ENCODE measurements around the gene CNTD1.
A peak's percentile ranks its signal among the peaks of the same experiment; 100 is the strongest.

Gene CNTD1

GRCh38 chr17:42773290-42774035 lies 25.2 kb upstream of the CNTD1 start, which contains the start of gene VPS25:
VPS25 (plus strand) TSS chr17:42773449; CDS start chr17:42773476, 27 bp downstream.
- peak within 1 kb of the TSS; percentile 79 for H2AFZ ChIP-seq (ENCODE audit: insufficient read depth, low read length, poor library complexity)
- peaks cover 12 to 19% of the 10 kb centered on the region in 2 experiments for H3K36me3 ChIP-seq (ENCODE audit: control insufficient read depth in 1 of 2, insufficient read depth in 2 of 2, low read length in 2 of 2)
- H3K9me3 ChIP-seq (ENCODE audit: insufficient read depth, low read depth, low read length), result no peaks in the 10 kb centered on the region
- no peak within 1 kb of the TSS for H2BK12ac ChIP-seq (ENCODE audit: low read length)
- peak within 1 kb of the TSS; percentile 78 for H3K14ac ChIP-seq (ENCODE audit: low read length)
- H4K8ac ChIP-seq (ENCODE audit: low read depth, low read length), result peak within 1 kb of the TSS; percentile 97
- H3K23ac ChIP-seq (ENCODE audit: low read length), result no peak within 1 kb of the TSS
- peak within 1 kb of the TSS; percentile 92 for H3K4me3 ChIP-seq (ENCODE audit: low read depth, low read length)
- H3K4me2 ChIP-seq (ENCODE audit: low read length), result peak within 1 kb of the TSS; percentile 69
- peak within 1 kb of the TSS; percentile 36 for H3K27ac ChIP-seq (ENCODE audit: low read depth, low read length)
- peak within 1 kb of the TSS; percentile 91 for H3K18ac ChIP-seq (ENCODE audit: low read length)
- peak within 1 kb of the TSS; percentile 28 for H2BK120ac ChIP-seq (ENCODE audit: insufficient read depth, low read length, poor library complexity)
- no CpG with 5 or more reads among the region's 39 CpGs for WGBS (ENCODE audit: extremely low coverage, insufficient coverage, insufficient read length)
- H3K9ac ChIP-seq (ENCODE audit: low read length), result peak within 1 kb of the TSS; percentile 95
- no peaks in the 10 kb centered on the region for H3K27me3 ChIP-seq (ENCODE audit: insufficient read depth, low read length)
- H3K4ac ChIP-seq (ENCODE audit: low read depth, low read length), result peak within 1 kb of the TSS; percentile 50
- peaks cover 0 to 2% of the 10 kb centered on the region in 2 experiments for H3K4me1 ChIP-seq (ENCODE audit: control insufficient read depth in 1 of 2, insufficient read depth in 2 of 2, low read length in 2 of 2)
- H3K79me2 ChIP-seq (ENCODE audit: control insufficient read depth, insufficient read depth, low read length, poor library complexity), result no peaks in the 10 kb centered on the region
- H3K79me1 ChIP-seq (ENCODE audit: low read length), result peaks cover 6% of the 10 kb centered on the region
- peak within 1 kb of the TSS; percentile 33 for H2AK5ac ChIP-seq (ENCODE audit: low read length)
- peak within 1 kb of the TSS; percentile 78 for H4K12ac ChIP-seq (ENCODE audit: low read depth, low read length)
- peak; percentile 75 to 89 for DNase-seq
- peak within 1 kb of the TSS; percentile 80 for H4K91ac ChIP-seq (ENCODE audit: low read depth, low read length)
- peak within 1 kb of the TSS; percentile 55 for H2BK5ac ChIP-seq (ENCODE audit: low read depth, low read length, poor library complexity)

- Histone ChIP-seq H2BK5ac (ENCODE audit: low read depth, low read length, poor library complexity) (no peak overlapping the region), H3K9ac (ENCODE audit: low read length) (peak overlapping the region; percentile 95), H3K9me3 (ENCODE audit: insufficient read depth, low read depth, low read length) (no peaks in the 10 kb centered on the region), H2BK12ac (ENCODE audit: low read length) (no peak overlapping the region), H2BK120ac (ENCODE audit: insufficient read depth, low read length, poor library complexity) (no peak overlapping the region), H4K12ac (ENCODE audit: low read depth, low read length) (peak overlapping the region; percentile 78), H3K27me3 (ENCODE audit: insufficient read depth, low read length) (no peaks in the 10 kb centered on the region), H3K4ac (ENCODE audit: low read depth, low read length) (no peak overlapping the region), H2AK5ac (ENCODE audit: low read length) (no peak overlapping the region), H3K4me3 (ENCODE audit: low read depth, low read length) (no peak overlapping the region), H2AFZ (ENCODE audit: insufficient read depth, low read length, poor library complexity) (peak overlapping the region; percentile 55), H3K36me3 (ENCODE audit: control insufficient read depth in 1 of 2, insufficient read depth in 2 of 2, low read length in 2 of 2) (peaks cover 20 to 27% of the 10 kb centered on the region in 2 experiments), H3K4me2 (ENCODE audit: low read length) (peak overlapping the region; percentile 69), H3K27ac (ENCODE audit: low read depth, low read length) (peak overlapping the region; percentile 36), H4K91ac (ENCODE audit: low read depth, low read length) (peak overlapping the region; percentile 80), H3K4me1 (ENCODE audit: control insufficient read depth in 1 of 2, insufficient read depth in 2 of 2, low read length in 2 of 2) (peaks cover 0 to 2% of the 10 kb centered on the region in 2 experiments), H3K14ac (ENCODE audit: low read length) (no peak overlapping the region), H4K8ac (ENCODE audit: low read depth, low read length) (peak overlapping the region; percentile 97), H3K79me2 (ENCODE audit: control insufficient read depth, insufficient read depth, low read length, poor library complexity) (no peaks in the 10 kb centered on the region), H3K79me1 (ENCODE audit: low read length) (peaks cover 6% of the 10 kb centered on the region), H3K18ac (ENCODE audit: low read length) (no peak overlapping the region), H3K23ac (ENCODE audit: low read length) (no peak overlapping the region)
- peak in 1 of 2 donors; percentile 11 for DNase-seq
- no CpG with 5 or more reads among the region's 3 CpGs for WGBS (ENCODE audit: extremely low coverage, insufficient coverage, insufficient read length)
These were observed 24.5 kb upstream of the CNTD1 start for GRCh38 chr17:42774066-42774745.

- no peak overlapping the region for H3K4ac ChIP-seq (ENCODE audit: low read depth, low read length)
- no peak overlapping the region for H4K91ac ChIP-seq (ENCODE audit: low read depth, low read length)
- no peak overlapping the region for H3K27ac ChIP-seq (ENCODE audit: low read depth, low read length)
- no peak overlapping the region for H4K12ac ChIP-seq (ENCODE audit: low read depth, low read length)
- H3K9ac ChIP-seq (ENCODE audit: low read length), result no peak overlapping the region
- H3K4me3 ChIP-seq (ENCODE audit: low read depth, low read length), result no peak overlapping the region
- H3K27me3 ChIP-seq (ENCODE audit: insufficient read depth, low read length), result no peaks in the 10 kb centered on the region
- H3K79me2 ChIP-seq (ENCODE audit: control insufficient read depth, insufficient read depth, low read length, poor library complexity), result peaks cover 2% of the 10 kb centered on the region
- H3K23ac ChIP-seq (ENCODE audit: low read length), result no peak overlapping the region
- no peak overlapping the region for H2BK120ac ChIP-seq (ENCODE audit: insufficient read depth, low read length, poor library complexity)
- no peak overlapping the region for H2BK5ac ChIP-seq (ENCODE audit: low read depth, low read length, poor library complexity)
- no peak overlapping the region for H2AK5ac ChIP-seq (ENCODE audit: low read length)
- WGBS (ENCODE audit: extremely low coverage, insufficient coverage, insufficient read length), result no CpG with 5 or more reads among the region's 3 CpGs
- no peak overlapping the region for H3K18ac ChIP-seq (ENCODE audit: low read length)
- H2AFZ ChIP-seq (ENCODE audit: insufficient read depth, low read length, poor library complexity), result no peak overlapping the region
- DNase-seq, result no peak
- no peak overlapping the region for H3K14ac ChIP-seq (ENCODE audit: low read length)
- peaks cover 6% of the 10 kb centered on the region for H3K79me1 ChIP-seq (ENCODE audit: low read length)
- H3K4me2 ChIP-seq (ENCODE audit: low read length), result no peak overlapping the region
- H4K8ac ChIP-seq (ENCODE audit: low read depth, low read length), result no peak overlapping the region
- no peak overlapping the region for H2BK12ac ChIP-seq (ENCODE audit: low read length)
- H3K4me1 ChIP-seq (ENCODE audit: control insufficient read depth in 1 of 2, insufficient read depth in 2 of 2, low read length in 2 of 2), result peaks cover 6 to 8% of the 10 kb centered on the region in 2 experiments
- H3K9me3 ChIP-seq (ENCODE audit: insufficient read depth, low read depth, low read length), result no peaks in the 10 kb centered on the region
- H3K36me3 ChIP-seq (ENCODE audit: control insufficient read depth in 1 of 2, insufficient read depth in 2 of 2, low read length in 2 of 2), result peaks cover 22 to 29% of the 10 kb centered on the region in 2 experiments
These were observed 23.0 kb upstream of the CNTD1 start for GRCh38 chr17:42775534-42776098.

GRCh38 chr17:42778570-42778969 lies 20.1 kb upstream of the CNTD1 start:
- Histone ChIP-seq H3K14ac (ENCODE audit: low read length) (no peak overlapping the region), H3K4me1 (ENCODE audit: control insufficient read depth in 1 of 2, insufficient read depth in 2 of 2, low read length in 2 of 2) (peaks cover 21 to 24% of the 10 kb centered on the region in 2 experiments), H3K79me2 (ENCODE audit: control insufficient read depth, insufficient read depth, low read length, poor library complexity) (peaks cover 4% of the 10 kb centered on the region), H3K79me1 (ENCODE audit: low read length) (peaks cover 3% of the 10 kb centered on the region), H2BK12ac (ENCODE audit: low read length) (no peak overlapping the region), H3K4me3 (ENCODE audit: low read depth, low read length) (no peak overlapping the region), H3K4me2 (ENCODE audit: low read length) (no peak overlapping the region), H3K23ac (ENCODE audit: low read length) (no peak overlapping the region), H2AK5ac (ENCODE audit: low read length) (no peak overlapping the region), H2AFZ (ENCODE audit: insufficient read depth, low read length, poor library complexity) (no peak overlapping the region), H3K27ac (ENCODE audit: low read depth, low read length) (no peak overlapping the region), H3K36me3 (ENCODE audit: control insufficient read depth in 1 of 2, insufficient read depth in 2 of 2, low read length in 2 of 2) (peaks cover 22 to 29% of the 10 kb centered on the region in 2 experiments), H3K9ac (ENCODE audit: low read length) (no peak overlapping the region), H4K12ac (ENCODE audit: low read depth, low read length) (no peak overlapping the region), H4K8ac (ENCODE audit: low read depth, low read length) (no peak overlapping the region), H3K4ac (ENCODE audit: low read depth, low read length) (no peak overlapping the region), H2BK120ac (ENCODE audit: insufficient read depth, low read length, poor library complexity) (no peak overlapping the region), H3K27me3 (ENCODE audit: insufficient read depth, low read length) (peaks cover 9% of the 10 kb centered on the region), H3K9me3 (ENCODE audit: insufficient read depth, low read depth, low read length) (no peaks in the 10 kb centered on the region), H3K18ac (ENCODE audit: low read length) (no peak overlapping the region), H4K91ac (ENCODE audit: low read depth, low read length) (no peak overlapping the region), H2BK5ac (ENCODE audit: low read depth, low read length, poor library complexity) (no peak overlapping the region)
- no CpG with 5 or more reads among the region's 5 CpGs for WGBS (ENCODE audit: extremely low coverage, insufficient coverage, insufficient read length)
- no peak for DNase-seq

Data from trophoblast cell (in vitro differentiated cells and primary cell).